Bronchus fibroblast of lung (primary cell): ENCODE measurements around the gene KLK3. TPM values are rescaled to one million over a fixed set of nuclear protein-coding genes. Genes with fewer than 3 reads are reported as not detected.

ENCODE experiments used
- total RNA-seq: library from RNA; depleted of rRNA; stranded (reverse); fragments of >200 nt; gene quantifications from 2 replicates; pipeline ENCODE4 v1.2.3, GENCODE V29; 2015

KLK3 gene
- not detected in 2 replicates for total RNA-seq

DNA sequence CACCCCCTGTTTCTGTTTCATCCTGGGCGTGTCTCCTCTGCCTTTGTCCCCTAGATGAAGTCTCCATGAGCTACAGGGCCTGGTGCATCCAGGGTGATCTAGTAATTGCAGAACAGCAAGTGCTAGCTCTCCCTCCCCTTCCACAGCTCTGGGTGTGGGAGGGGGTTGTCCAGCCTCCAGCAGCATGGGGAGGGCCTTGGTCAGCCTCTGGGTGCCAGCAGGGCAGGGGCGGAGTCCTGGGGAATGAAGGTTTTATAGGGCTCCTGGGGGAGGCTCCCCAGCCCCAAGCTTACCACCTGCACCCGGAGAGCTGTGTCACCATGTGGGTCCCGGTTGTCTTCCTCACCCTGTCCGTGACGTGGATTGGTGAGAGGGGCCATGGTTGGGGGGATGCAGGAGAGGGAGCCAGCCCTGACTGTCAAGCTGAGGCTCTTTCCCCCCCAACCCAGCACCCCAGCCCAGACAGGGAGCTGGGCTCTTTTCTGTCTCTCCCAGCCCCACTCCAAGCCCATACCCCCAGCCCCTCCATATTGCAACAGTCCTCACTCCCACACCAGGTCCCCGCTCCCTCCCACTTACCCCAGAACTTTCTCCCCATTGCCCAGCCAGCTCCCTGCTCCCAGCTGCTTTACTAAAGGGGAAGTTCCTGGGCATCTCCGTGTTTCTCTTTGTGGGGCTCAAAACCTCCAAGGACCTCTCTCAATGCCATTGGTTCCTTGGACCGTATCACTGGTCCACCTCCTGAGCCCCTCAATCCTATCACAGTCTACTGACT, at the start of gene KLK3:
Gene KLK3 (plus strand): TSS at position 280 of the 775 bp plus-strand sequence. CDS start 41 bp downstream, at position 321.

DNA sequence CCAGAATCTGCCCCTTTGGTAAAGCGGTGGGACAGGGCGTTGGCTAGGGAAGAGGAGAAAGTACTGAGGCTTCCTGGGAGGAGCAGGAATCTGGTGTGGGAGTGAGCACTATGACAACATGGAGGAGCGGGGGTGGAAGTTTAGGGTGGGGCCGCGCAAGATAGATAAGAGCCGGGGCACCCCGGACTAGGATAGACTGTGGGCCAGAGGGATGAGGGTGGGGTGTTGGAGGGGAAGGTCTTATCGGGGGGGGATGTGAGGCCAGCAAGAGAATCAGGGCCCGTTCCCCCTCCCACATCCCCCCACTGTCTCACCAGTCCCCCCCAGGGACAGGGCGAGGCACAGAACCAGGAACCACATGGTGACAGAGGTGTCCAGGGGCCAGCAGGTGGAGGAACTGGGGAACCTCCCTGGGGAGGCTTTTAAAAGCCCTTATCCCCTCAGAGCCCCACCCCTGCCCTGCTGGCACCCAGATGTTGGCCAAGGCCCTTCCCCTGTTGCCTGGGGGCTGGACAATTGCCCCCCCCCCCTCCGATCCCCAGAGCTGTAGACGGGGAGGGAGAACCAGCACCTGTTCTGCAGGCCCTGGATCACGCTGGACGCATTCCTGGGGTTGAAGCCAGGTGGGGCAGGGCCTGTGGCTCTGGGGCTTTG, 31.2 kb upstream of the KLK3 start, which contains the start of gene KLK1:
Gene KLK1 (minus strand): TSS at position 399 of the 654 bp plus-strand sequence. CDS start 39 bp downstream, at position 360.

DNA sequence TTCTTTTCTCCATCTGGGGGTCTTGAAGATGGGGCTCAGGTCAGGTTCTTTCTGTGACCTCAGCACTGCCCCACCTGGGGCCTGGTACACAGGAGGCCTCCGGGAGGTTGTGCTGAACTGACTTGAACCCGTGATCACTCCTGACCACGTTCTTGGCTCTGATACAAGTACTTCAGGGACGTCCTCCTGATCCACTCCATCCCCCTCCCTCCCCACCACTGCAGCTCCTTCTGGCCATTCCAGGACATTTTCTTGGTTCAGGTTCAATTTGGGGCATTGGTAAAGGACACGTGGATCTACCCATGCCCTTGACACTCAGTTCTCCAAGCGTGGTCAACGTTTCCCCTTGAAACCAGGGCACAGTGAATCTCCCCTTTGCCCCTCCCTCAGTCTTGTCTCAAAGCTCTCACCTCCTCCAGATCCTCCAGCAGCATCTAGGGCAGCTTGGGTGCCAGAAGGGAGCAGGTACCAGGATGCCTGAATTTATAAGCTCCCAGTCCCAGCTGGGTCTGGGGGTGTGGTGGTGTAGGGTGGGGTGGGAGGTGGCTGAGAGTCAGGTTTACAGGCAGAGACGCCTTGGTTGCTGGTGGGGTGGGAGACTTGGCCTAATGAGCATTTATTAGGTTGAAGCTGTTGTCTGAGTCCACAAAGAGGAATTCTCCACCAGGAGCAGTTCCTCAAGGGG, 21.5 kb upstream of the KLK3 start, which contains the start of gene KLK15:
Gene KLK15 (minus strand): TSS at position 458 of the 685 bp plus-strand sequence. CDS start 2,082 bp downstream, outside the sequence.

DNA sequence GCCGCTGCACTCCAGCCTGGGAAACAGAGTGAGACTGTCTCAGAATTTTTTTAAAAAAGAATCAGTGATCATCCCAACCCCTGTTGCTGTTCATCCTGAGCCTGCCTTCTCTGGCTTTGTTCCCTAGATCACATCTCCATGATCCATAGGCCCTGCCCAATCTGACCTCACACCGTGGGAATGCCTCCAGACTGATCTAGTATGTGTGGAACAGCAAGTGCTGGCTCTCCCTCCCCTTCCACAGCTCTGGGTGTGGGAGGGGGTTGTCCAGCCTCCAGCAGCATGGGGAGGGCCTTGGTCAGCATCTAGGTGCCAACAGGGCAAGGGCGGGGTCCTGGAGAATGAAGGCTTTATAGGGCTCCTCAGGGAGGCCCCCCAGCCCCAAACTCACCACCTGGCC, 18.3 kb downstream of the KLK3 start, which contains the start of gene KLK2:
Gene KLK2 (plus strand): TSS at position 384 of the 400 bp plus-strand sequence. CDS start 35 bp downstream, outside the sequence.

Other genes with a start within 250 kb of the KLK3 start
- 0.15 TPM in 1 of 2 replicates, not detected in the other for gene SYT3, start 215.0 kb upstream of the KLK3 start, total RNA-seq
- not detected in 2 replicates for gene C19orf81, start 205.5 kb upstream of the KLK3 start, total RNA-seq
- gene SHANK1, start 135.1 kb upstream of the KLK3 start, total RNA-seq, result 0.84 and 1.8 TPM in 2 replicates
- 72.5 and 93.3 TPM in 2 replicates for gene CLEC11A, start 131.6 kb upstream of the KLK3 start, total RNA-seq
- gene GPR32, start 84.5 kb upstream of the KLK3 start, total RNA-seq, result not detected in 2 replicates
- not detected in 2 replicates for gene ACP4, start 64.5 kb upstream of the KLK3 start, total RNA-seq
- gene KLK1, start 31.1 kb upstream of the KLK3 start, total RNA-seq, result not detected in 2 replicates
- gene KLK15, start 21.3 kb upstream of the KLK3 start, total RNA-seq, result not detected in 2 replicates
- gene KLK2, start 18.5 kb downstream of the KLK3 start, total RNA-seq, result 0.89 TPM in 1 of 2 replicates, not detected in the other
- gene KLK4, start 56.5 kb downstream of the KLK3 start, total RNA-seq, result not detected in 2 replicates
- not detected in 2 replicates for gene KLK5, start 98.1 kb downstream of the KLK3 start, total RNA-seq
- gene KLK6, start 114.7 kb downstream of the KLK3 start, total RNA-seq, result not detected in 2 replicates
- not detected in 2 replicates for gene KLK7, start 129.0 kb downstream of the KLK3 start, total RNA-seq
- gene KLK8, start 146.7 kb downstream of the KLK3 start, total RNA-seq, result not detected in 2 replicates
- gene KLK10, start 164.8 kb downstream of the KLK3 start, total RNA-seq, result not detected in 2 replicates
- gene KLK11, start 171.7 kb downstream of the KLK3 start, total RNA-seq, result not detected in 2 replicates
- gene KLK12, start 180.1 kb downstream of the KLK3 start, total RNA-seq, result not detected in 2 replicates
- gene KLK13, start 210.2 kb downstream of the KLK3 start, total RNA-seq, result not detected in 2 replicates
- not detected in 2 replicates for gene KLK14, start 228.0 kb downstream of the KLK3 start, total RNA-seq